OCI-LY1 (cell line): Measurements from ENCODE around the gene CNTNAP2.

Experiments used
- H2AFZ ChIP-seq: fragments of 200-600 bp; sonication (generic), shearing (Covaris generic); 2 replicates; pipeline ENCODE4 v1.6.0; 2014; ENCODE audit warnings: antibody characterized with exemption, mild to moderate bottlenecking, low read length
- H3F3A ChIP-seq: fragments of 200-600 bp; sonication (generic), shearing (Covaris generic); 2 replicates; pipeline ENCODE4 v1.6.0; 2014; ENCODE audit warnings: mild to moderate bottlenecking, antibody characterized with exemption, low read length, moderate library complexity; ENCODE audit not compliant: insufficient read depth
- H3K27ac ChIP-seq: fragments of 200-600 bp; sonication (generic); 2 replicates; pipeline ENCODE4 v1.5.1; 2014; ENCODE audit warnings: low read length, mixed run types, mild to moderate bottlenecking, low read depth; ENCODE audit not compliant: poor library complexity, severe bottlenecking
- H3K27me3 ChIP-seq: fragments of 200-600 bp; sonication (generic); 2 replicates; pipeline ENCODE4 v1.6.0; 2014; ENCODE audit warnings: antibody characterized with exemption, mild to moderate bottlenecking, low read length, moderate library complexity; ENCODE audit not compliant: insufficient read depth
- H3K36me3 ChIP-seq: fragments of 200-600 bp; sonication (generic); 2 replicates; pipeline ENCODE4 v1.6.1; 2014; ENCODE audit warnings: mild to moderate bottlenecking, antibody characterized with exemption, low read length, moderate library complexity, mixed read lengths; ENCODE audit not compliant: insufficient read depth
- H3K4me1 ChIP-seq: fragments of 200-600 bp; sonication (generic); 2 replicates; pipeline ENCODE4 v1.5.1; 2014; ENCODE audit warnings: mild to moderate bottlenecking, low read length, moderate library complexity; ENCODE audit not compliant: insufficient read depth, severe bottlenecking
- H3K4me2 ChIP-seq: fragments of 200-600 bp; sonication (generic), shearing (Covaris generic); 2 replicates; pipeline ENCODE4 v1.6.1; 2014; ENCODE audit warnings: low read length
- H3K4me3 ChIP-seq: fragments of 200-600 bp; sonication (generic); 2 replicates; pipeline ENCODE4 v1.5.1; 2014; ENCODE audit warnings: low read length, low read depth, mild to moderate bottlenecking, mixed read lengths; ENCODE audit not compliant: poor library complexity, severe bottlenecking
- H3K79me2 ChIP-seq: fragments of 200-600 bp; shearing (Covaris generic); 2 replicates; pipeline ENCODE4 v1.6.1; 2016; ENCODE audit warnings: mixed run types, low read length, mixed read lengths; ENCODE audit not compliant: insufficient read depth
- H3K9ac ChIP-seq: fragments of 200-600 bp; sonication (generic), shearing (Covaris generic); 2 replicates; pipeline ENCODE4 v1.6.1; 2014; ENCODE audit warnings: mild to moderate bottlenecking, low read length, mixed read lengths
- H3K9me2 ChIP-seq: fragments of 200-600 bp; sonication (generic), shearing (Covaris generic); 2 replicates; pipeline ENCODE4 v1.6.1; 2014; ENCODE audit warnings: low read depth, mild to moderate bottlenecking, low read length, mixed read lengths
- H3K9me3 ChIP-seq: fragments of 200-600 bp; shearing (Covaris generic); 2 replicates; pipeline ENCODE4 v1.6.1; 2014; ENCODE audit warnings: low read length, mixed read lengths
- H4K20me1 ChIP-seq: fragments of 200-600 bp; sonication (generic), shearing (Covaris generic); 2 replicates; pipeline ENCODE4 v1.6.0; 2016; ENCODE audit warnings: mild to moderate bottlenecking, low read length; ENCODE audit not compliant: insufficient read depth
- CTCF ChIP-seq: fragments of 200-600 bp; sonication (generic), shearing (Covaris generic); IDR thresholded peaks from 2 replicates; pipeline ENCODE4 v1.5.1; 2017; ENCODE audit warnings: mild to moderate bottlenecking, antibody characterized with exemption, low read length, moderate library complexity, mixed read lengths
- EZH2 ChIP-seq: fragments of 200-600 bp; sonication (generic), shearing (Covaris generic); IDR thresholded peaks from 2 replicates; pipeline ENCODE4 v1.8.0; 2017; ENCODE audit warnings: borderline replicate concordance, mixed run types, mild to moderate bottlenecking, antibody characterized with exemption, low read length, moderate library complexity, mixed read lengths

The CNTNAP2 gene

GRCh38 chr7:147044941-147045340 lies 928.3 kb downstream of the CNTNAP2 start:
- Histone ChIP-seq H4K20me1 (no peaks in the 10 kb centered on the region), H2AFZ (peak overlapping the region; percentile 82; the same call in 1 of the 2 replicates), H3K9me2 (no peaks in the 10 kb centered on the region), H3K36me3 (no peaks in the 10 kb centered on the region), H3K27ac (no peak overlapping the region), H3F3A (no peaks in the 10 kb centered on the region), H3K79me2 (no peaks in the 10 kb centered on the region), H3K4me2 (no peak overlapping the region), H3K4me3 (no peak overlapping the region), H3K9ac (no peak overlapping the region), H3K9me3 (peaks cover 10% of the 10 kb centered on the region), H3K27me3 (no peaks in the 10 kb centered on the region), H3K4me1 (peaks cover 5% of the 10 kb centered on the region)
- TF ChIP-seq EZH2 (no peak), CTCF (no peak)

- H3K4me3 ChIP-seq = no peak overlapping the region
- no peaks in the 10 kb centered on the region for H3F3A ChIP-seq
- H3K4me1 ChIP-seq = peaks cover 5% of the 10 kb centered on the region
- H3K4me2 ChIP-seq = no peak overlapping the region
- no peaks in the 10 kb centered on the region for H4K20me1 ChIP-seq
- no peaks in the 10 kb centered on the region for H3K79me2 ChIP-seq
- H3K9ac ChIP-seq = no peak overlapping the region
- no peaks in the 10 kb centered on the region for H3K27me3 ChIP-seq
- H3K27ac ChIP-seq = no peak overlapping the region
- no peaks in the 10 kb centered on the region for H3K9me2 ChIP-seq
- H2AFZ ChIP-seq = peak overlapping the region; percentile 35; the same call in 1 of the 2 replicates
- H3K36me3 ChIP-seq = no peaks in the 10 kb centered on the region
- H3K9me3 ChIP-seq = peaks cover 10% of the 10 kb centered on the region
- TF ChIP-seq CTCF (no peak), EZH2 (no peak)
These were observed 931.1 kb downstream of the CNTNAP2 start for GRCh38 chr7:147047696-147048095.

- Histone ChIP-seq H3K9me3 (peaks cover 7% of the 10 kb centered on the region), H3F3A (no peaks in the 10 kb centered on the region), H3K79me2 (no peaks in the 10 kb centered on the region), H3K27ac (no peak overlapping the region), H3K4me2 (no peak overlapping the region), H2AFZ (peak overlapping the region; percentile 38; the same call in 1 of the 2 replicates), H3K36me3 (no peaks in the 10 kb centered on the region), H3K4me1 (peaks cover 5% of the 10 kb centered on the region), H3K4me3 (no peak overlapping the region), H3K9ac (no peak overlapping the region), H4K20me1 (no peaks in the 10 kb centered on the region), H3K27me3 (no peaks in the 10 kb centered on the region), H3K9me2 (no peaks in the 10 kb centered on the region)
- TF ChIP-seq CTCF (no peak), EZH2 (no peak)
These were observed 932.3 kb downstream of the CNTNAP2 start for GRCh38 chr7:147048864-147049263.
